GM12873 (cell line): Measurements from ENCODE around the gene ANKRD11.

Source experiments
- TF ChIP-seq, protein P1 (sequence below): IDR thresholded peaks from 2 replicates; pipeline ENCODE4 v1.5.1; 2012; ENCODE audit warnings: low read depth, mild to moderate bottlenecking, moderate library complexity, low read length, control low read depth; ENCODE audit not compliant: insufficient read depth; ENCODE audit errors: missing control alignments

Gene ANKRD11

DNA sequence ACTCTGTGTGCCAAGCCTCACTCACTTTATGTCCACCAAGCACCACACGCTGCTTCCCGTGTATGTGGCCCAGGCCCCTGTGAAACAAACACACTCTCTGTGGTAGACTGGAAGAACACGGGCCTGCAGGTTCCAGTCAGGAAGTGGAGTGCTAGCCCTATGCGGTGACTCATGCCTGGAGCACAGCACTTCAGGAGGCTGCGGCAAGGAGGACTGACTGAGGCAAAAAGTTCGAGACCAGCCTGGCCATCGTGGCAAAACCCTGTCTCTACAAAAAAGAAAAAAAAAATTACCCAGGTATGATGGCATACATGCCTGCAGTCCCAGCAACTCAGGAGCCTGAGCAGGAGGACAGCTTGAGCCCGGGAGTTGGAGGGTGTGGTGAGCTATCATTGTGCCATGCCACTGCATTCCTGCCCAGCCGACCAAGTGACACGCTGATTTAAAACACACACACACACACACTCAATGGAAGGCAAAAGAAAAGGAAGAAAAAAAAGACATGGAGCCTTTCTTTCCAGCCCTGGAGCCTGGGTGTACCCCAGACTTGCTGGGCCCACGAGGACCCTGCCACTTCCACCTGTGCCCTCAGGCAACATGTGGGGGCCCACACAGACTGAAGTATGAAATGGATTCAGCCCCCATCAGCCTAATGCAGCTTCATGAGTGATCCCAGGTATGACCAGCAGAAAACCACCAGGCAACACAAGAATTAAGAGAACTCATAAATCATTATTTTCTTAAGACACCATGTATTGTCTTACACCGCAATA is 126.6 kb downstream of the ANKRD11 start:
- TF ChIP-seq, protein P1, sequence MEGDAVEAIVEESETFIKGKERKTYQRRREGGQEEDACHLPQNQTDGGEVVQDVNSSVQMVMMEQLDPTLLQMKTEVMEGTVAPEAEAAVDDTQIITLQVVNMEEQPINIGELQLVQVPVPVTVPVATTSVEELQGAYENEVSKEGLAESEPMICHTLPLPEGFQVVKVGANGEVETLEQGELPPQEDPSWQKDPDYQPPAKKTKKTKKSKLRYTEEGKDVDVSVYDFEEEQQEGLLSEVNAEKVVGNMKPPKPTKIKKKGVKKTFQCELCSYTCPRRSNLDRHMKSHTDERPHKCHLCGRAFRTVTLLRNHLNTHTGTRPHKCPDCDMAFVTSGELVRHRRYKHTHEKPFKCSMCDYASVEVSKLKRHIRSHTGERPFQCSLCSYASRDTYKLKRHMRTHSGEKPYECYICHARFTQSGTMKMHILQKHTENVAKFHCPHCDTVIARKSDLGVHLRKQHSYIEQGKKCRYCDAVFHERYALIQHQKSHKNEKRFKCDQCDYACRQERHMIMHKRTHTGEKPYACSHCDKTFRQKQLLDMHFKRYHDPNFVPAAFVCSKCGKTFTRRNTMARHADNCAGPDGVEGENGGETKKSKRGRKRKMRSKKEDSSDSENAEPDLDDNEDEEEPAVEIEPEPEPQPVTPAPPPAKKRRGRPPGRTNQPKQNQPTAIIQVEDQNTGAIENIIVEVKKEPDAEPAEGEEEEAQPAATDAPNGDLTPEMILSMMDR, result no peak

DNA sequence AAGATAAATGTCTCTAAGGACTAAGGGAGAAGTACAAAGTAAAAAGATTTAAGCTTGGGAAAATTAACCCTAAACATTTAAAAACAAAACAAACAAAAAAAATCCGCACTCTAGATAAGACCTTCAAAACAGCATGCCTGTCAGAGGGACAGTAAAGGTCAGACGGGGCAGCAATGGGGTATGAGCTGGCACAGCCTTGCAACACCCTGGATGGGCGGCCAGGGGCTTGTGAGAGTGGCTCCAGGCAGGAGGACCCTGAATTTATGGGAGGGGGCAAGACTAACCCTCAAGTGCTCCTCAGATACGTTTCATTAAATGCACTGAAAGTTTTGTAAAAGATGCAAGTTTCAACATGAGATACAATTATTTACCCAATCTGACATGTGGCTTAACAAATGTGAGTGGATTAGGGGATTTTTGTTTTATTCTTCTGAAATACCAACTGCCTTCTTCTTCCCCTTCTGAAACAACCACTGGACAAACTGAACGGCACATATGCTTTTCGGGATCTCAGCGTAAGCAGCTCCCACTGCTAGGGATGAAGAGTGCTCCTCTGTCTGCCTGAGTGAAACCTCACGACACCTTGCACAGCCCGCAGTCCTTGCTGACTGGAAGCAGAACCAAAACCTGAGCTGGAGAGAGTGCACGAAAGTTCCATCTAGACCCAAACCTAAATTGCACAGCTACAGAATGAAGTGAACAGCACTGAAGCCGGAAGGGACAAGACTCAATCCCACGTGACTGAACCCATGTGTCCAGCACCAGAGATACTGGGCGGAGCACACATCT is 128.4 kb downstream of the ANKRD11 start:
- TF ChIP-seq, protein P1, result no peak

DNA sequence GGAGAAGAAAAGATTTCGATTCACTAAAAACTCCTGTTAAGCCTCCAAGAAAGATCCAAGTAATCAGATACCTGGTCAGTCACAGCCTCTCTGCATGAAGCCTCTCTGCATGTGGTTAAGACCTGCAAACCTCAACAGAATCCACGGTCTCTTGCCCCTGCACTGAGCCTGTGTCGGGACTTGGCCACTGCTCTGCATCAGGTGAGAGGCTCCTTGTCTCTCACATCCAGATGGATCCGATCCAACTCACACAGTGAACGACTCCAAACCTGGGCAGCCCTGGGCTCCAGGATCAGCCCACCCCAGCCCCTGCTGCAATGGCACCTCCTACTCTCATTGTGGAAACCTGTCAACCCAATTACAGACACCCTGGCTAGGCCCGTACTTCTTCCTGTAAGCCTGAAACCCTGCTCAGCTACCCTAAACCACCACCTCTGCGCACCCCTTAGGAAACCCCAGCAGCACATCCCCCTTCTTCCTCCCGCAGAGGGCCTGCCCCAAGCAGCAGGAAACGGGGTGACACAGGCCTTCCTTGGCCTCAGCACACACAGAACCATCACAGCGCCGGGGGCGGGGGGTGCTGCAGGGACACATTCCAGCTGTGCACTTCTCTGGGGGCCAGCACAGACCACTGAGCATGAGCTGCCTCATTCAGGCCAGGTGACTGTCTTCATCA is 129.5 kb downstream of the ANKRD11 start:
- TF ChIP-seq, protein P1, result no peak

DNA sequence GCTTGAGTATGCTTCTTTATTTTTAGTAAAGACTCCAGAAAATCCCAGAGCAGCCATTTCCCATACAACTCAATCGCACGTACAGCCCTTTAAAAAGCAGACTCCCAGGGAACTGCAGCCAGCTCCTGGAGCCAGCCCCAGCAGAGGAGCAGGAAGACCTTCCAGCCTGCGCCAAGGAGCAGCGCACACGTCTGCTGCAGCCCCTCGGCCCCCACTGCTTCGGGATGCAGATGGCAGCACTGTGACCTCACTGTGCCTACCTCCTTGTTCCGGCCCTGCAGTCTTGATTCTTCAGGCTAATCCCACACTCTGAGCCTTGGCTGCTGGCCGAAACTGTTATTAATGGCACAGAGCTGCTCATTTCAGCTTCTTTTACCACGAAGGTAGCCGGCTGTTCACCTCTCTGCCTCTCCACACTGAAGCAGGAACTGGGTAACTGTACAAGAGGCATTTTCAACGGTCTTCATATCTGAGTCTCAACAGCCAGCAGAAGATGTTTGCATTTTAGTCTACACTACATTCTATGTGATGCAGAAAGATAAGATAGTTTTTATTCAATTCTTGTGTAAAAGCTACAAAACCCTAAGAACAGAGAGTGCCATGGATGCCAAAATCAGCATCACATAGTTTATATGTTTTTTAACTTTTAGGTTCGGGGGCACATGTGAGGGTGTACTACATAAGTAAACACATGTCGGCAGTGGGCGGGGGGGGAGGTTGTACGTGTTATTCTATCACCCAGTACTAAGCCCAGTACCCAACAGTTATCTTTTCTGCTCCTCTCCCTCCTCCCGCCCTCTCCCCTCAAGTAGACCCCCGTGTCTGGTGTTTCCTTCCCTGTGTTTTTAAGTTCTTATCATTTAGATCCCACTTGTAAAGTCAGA is 130.9 kb downstream of the ANKRD11 start:
- TF ChIP-seq, protein P1, result no peak

DNA sequence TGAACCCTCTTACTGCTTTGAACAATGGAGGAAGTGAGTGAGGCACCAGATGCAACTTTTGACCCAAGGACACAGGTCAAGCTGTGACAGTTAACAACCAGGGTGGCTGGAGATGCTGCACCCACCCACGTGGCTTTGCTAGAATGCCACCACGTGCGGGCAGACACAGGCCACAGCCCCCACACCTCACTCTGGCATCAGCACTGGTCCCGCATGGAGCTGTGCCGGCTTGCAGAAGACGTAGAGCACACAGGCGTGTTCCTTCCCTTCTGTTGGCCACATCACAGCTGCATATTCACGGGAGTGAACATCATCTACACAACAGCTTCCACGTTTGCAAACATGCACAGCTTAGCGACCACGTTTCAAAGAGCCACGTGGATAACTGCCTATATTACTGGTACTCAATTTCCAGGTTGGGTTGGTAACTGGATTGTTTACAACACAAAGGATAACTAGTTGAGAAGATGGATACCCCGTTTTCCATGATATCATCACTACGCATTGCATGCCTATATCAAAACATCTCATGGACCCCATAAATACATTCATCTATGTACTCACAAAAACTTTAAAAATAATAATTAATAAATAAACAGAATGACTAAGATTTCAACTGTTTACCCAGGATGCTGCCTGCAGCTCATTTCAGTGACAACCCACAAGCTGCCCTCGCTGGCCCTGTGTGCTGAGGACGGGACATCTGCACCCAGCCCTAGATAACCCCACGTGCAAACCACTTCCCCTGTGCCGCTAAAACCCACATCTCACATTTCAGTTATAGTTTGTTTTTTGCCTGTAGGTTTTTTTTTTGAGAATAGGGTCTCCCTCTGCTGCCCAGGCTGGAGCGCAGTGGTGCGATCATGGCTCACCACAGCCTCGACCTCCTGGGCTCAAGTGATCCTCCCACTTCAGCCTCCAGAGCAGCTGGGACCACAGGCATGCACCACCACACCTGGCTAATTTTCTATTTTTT is 132.0 kb downstream of the ANKRD11 start:
- TF ChIP-seq, protein P1, result no peak

DNA sequence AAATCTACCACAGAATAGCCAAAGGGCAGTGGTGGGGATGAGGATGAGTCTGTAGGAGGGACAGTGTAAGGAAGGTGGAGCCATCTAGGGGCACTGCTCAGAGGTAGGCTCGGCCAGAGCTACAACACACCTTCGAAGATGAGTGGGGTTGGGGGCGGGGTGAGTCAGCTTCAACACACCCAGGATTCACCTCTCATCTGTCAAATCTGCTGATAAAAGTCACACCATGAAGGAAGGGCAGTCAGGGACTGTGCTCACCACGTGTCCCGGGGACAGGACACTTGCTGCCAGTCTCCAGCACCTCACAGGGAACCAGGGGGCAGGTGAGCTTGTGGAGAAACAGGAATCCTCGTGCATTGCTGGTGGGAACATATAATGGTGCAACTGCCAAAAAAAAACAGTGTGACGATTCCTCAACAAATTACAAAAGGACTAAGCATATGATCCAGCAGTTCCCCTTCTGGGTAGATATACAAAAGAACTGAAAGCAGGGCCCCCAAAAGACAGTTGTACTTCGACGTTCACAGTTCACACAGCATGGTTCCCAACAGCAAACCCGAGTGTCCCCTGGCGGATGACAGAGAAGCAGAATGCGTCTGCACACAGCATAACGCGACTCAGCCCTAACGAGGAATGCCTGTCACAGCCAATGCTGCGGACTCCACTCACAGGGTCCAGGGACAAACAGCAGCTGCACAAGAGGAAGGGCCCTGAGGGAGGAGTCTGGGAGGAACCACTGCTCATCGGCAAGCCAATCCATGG is 133.1 kb downstream of the ANKRD11 start:
- TF ChIP-seq, protein P1, result no peak
